DMS114 treated with DMSO at 0.1 percent for 48 hours (cell line): ENCODE data around the gene C5AR1.
"Not testable (repeated sequence)": the region's sequence is repeated elsewhere in the genome, so short reads cannot be mapped to it uniquely, and the experiment has no call there.

Source experiments
- DNase-seq: peaks from one replicate; lab custom pipeline; 2025; ENCODE audit not compliant: unreplicated experiment; lab: John Stamatoyannopoulos, UW

The C5AR1 gene

GRCh38 chr19:47331490-47331889, 21.8 kb downstream of the C5AR1 start:
- no peak for DNase-seq

DNA sequence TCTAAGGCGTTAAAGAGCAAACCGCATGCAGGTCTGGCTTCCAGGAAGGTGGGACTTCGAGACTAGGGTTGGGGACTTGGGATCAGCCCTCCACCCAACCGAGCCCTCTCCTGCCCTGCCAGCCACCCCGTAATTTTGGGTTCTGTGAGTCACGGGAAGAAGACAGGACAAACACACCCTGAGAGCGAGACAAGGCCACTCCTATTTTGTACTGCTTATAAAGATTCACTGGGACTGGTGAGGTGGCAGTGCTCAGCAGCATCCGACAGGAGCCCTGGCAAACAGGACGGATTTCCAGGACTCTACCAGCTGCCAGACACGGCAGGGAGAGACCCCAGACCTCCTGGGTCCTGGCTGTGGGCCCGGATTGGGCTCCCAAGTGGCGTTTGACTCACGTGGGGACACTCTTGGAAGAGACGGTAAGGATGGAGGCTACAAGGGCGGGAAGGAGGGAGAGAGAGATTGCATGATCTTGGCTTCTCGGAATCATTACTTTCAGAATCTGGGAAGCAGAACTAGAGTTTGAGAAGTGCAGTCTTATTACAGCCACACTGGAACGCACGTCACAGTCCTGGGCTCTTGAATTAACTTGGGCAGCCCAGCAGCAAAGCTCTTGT, 22.4 kb downstream of the C5AR1 start, which contains the start of gene C5AR2:
Gene C5AR2, plus strand, starts transcription at position 245 of the 617 bp plus-strand sequence. CDS start 8,625 bp downstream, outside the sequence.
- DNase-seq: no peak

- not testable (repeated sequence) for DNase-seq
Measured at GRCh38 chr19:47336765-47337718, 27.4 kb downstream of the C5AR1 start.

GRCh38 chr19:47339196-47339880, 29.7 kb downstream of the C5AR1 start:
- no peak for DNase-seq

GRCh38 chr19:47340477-47341208, 31.0 kb downstream of the C5AR1 start:
- no peak for DNase-seq

- DNase-seq: no peak
Measured at GRCh38 chr19:47341734-47342133, 32.1 kb downstream of the C5AR1 start.

DNA sequence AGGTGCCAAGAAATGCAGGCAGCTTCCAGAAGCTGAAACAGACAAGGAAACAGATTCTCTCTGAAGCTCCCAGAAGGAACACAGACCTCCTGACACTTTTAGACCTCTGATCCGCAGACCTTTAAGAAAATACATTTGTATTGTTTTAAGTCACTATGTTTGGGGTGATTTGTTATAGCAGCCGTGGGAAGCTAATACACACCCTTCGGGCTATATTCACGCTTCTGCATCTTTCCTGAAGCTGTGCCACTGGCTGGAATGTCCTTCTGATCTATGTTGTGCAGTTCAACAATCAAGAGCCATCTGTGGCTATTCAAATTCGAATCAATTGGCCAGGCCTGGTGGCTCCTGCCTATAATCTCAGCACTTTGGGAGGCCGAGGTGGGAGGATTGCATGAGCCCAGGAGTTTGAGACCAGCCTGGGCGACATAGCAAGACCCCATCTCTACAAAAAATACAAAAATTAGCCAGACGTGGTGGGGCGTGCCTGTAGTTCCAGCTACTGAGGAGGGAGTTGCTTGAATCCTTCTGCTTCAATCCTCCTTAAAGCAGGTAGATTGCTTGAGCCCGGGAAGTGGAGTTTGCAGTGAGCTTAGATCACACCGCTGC, 33.6 kb downstream of the C5AR1 start:
- DNase-seq: no peak

- DNase-seq: no peak
Measured at GRCh38 chr19:47344425-47344824, 34.8 kb downstream of the C5AR1 start.

DNA sequence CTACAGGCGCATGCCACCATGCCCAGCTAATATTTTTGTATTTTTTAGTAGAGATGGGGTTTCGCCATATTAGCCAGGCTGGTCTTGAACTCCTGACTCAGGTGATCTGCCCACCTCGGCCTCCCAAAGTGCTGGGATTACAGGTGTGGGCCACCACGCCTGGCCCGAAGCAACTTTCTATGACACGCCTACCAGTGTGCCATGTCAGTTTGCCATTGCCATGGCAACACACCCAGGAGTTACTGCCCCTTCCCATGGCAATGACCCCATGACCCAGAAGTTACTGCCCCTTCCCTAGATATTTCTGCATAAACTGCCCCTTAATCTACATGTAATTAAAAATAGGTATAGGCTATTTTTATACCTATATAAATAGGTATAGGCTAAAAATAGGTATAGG, 36.4 kb downstream of the C5AR1 start:
- DNase-seq: not testable (repeated sequence)

- peak; percentile 91 for DNase-seq
Measured at GRCh38 chr19:47348819-47349795, 39.4 kb downstream of the C5AR1 start, which contains the start of gene DHX34. DHX34 (plus strand) TSS chr19:47349315; CDS start chr19:47353031, 3,716 bp downstream.

- DNase-seq: no peak
Measured at GRCh38 chr19:47350630-47351029, 41.0 kb downstream of the C5AR1 start.

DNA sequence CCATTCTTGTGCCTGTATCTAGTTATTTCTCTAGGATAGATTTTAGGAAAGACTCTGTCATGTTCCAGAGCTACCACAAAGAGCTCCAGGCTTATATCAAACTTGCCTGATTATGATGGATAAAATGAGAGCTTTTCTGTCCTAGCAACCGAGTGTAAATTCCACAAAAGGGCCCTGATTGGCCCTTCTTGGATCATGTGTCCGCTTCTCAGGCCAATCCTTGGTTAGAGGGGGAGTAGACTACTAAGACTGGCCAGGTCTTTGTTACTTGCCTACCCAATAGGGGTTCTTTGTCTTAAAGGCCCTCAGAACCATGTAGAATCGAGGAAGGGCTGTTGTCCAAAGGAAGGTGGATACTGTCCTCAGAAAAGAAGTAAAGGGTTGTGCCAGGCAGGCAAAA, 41.9 kb downstream of the C5AR1 start:
- DNase-seq: no peak

GRCh38 chr19:47352095-47352494, 42.4 kb downstream of the C5AR1 start:
- DNase-seq: no peak

GRCh38 chr19:47353307-47353712, 43.6 kb downstream of the C5AR1 start:
- no peak for DNase-seq

DNA sequence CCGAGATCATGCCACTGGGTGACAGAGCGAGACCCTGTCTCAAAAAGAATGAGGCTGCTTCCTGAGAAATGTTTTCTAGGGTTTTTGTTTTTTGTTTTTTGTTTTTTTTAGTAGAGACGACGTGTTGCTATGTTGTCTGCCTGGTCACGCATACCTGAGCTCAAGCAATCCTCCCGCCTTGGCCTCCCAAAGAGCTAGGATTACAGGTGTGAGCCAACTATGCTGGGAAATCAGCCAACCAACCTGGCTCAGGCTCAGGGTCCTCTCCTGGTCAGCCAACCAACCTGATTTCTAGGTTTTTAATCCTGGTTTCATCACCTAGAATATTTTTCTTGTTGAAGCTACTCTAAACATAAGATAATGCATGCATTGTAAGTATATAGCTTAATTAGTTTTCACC, 47.2 kb downstream of the C5AR1 start:
- no peak for DNase-seq

- DNase-seq: no peak
Measured at GRCh38 chr19:47357788-47358680, 48.4 kb downstream of the C5AR1 start.

GRCh38 chr19:47358936-47359335, 49.3 kb downstream of the C5AR1 start:
- no peak for DNase-seq

DNA sequence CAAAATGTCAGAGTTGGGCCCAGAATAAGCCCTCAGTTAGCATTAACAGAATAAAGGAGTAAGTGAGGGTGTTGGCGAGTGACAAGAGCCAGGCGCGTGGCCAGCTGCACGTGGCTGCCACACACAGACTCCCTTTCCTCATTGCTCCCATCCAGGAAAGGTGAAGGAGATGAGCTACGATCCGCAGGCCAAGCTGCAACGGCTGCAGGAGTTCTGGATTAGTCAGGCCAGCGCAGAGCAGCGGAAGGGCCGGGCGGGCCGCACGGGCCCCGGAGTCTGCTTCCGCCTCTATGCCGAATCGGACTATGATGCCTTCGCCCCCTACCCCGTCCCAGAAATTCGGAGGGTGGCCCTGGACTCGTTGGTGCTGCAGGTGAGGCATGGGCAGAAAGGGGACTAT, 52.7 kb downstream of the C5AR1 start:
- DNase-seq: no peak
